GOT3 (cell line): Measurements from ENCODE around the gene TADA3.

ENCODE experiments used
- DNase-seq: peaks from one replicate; lab custom pipeline; 2025; ENCODE audit warnings: mixed read lengths; lab: John Stamatoyannopoulos, UW

The TADA3 gene

DNA sequence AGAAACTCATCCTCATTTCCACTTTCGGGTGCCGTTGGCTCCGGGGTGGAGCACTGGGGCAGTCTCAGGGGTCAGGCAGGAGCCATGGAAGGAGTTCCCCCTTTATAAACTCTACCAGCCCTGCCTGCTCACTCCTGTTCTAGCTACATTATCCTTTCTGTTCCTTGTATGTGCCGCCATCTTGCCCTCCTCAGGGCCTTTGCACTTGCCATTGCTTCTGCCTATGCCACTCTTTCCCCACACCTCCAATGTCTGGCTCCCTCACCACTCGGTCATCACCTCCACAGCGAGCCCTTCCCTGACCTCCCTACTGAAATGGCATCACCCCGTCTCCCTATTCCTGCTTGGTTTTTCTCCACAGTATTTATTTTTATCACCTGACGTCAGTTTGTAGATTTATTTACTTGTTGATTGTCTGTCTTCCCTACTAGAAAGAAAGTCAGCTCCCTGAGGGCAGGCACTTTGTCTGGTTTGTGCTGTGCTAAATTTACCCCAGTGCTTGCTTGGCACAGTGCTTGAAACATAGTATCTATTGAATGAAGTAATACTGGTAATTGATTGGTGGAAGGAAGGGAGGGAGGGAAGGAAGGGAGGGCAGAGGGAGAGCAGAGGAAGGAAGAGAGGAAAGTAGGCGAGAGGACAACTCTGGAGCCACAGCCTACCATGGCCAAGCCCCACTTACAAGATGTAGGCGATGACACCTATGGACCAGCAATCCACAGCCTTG lies 31.3 kb downstream of the TADA3 start:
- DNase-seq = no peak

DNA sequence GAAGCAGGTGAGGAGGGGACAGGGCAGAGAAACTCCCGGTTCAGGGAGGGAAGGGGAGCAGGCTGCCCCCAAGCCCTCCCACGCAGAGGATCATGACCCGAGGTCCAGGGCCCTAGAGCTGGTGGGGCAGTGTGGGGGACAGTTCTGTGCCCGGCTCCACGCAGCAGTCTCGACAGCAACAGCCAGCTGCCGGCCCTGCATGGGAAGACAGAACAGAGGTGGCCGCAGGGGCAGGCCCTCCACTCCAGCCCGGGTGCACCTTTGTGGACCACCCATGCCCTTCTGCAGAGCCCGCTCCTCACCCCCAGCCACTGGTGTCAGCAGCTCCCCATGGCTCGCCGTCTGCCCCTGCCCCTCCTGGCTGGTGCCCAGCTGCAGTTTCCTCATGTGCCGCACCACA lies 34.8 kb downstream of the TADA3 start:
- no peak for DNase-seq

DNA sequence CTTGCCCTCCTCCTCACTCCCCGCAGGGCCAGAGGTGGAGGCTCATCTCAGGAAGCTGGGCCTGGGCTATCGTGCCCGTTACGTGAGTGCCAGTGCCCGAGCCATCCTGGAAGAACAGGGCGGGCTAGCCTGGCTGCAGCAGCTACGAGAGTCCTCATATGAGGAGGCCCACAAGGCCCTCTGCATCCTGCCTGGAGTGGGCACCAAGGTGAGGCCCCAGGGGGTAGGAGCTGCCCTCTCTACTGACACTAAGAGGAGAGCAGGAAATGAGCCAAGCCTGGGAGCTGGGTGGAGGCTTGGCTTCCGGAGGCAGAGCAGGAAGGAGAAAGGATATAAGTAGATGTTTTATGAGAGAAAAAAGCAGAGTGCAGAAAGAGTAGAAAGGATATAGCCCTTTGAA lies 37.6 kb downstream of the TADA3 start:
- no peak for DNase-seq

DNA sequence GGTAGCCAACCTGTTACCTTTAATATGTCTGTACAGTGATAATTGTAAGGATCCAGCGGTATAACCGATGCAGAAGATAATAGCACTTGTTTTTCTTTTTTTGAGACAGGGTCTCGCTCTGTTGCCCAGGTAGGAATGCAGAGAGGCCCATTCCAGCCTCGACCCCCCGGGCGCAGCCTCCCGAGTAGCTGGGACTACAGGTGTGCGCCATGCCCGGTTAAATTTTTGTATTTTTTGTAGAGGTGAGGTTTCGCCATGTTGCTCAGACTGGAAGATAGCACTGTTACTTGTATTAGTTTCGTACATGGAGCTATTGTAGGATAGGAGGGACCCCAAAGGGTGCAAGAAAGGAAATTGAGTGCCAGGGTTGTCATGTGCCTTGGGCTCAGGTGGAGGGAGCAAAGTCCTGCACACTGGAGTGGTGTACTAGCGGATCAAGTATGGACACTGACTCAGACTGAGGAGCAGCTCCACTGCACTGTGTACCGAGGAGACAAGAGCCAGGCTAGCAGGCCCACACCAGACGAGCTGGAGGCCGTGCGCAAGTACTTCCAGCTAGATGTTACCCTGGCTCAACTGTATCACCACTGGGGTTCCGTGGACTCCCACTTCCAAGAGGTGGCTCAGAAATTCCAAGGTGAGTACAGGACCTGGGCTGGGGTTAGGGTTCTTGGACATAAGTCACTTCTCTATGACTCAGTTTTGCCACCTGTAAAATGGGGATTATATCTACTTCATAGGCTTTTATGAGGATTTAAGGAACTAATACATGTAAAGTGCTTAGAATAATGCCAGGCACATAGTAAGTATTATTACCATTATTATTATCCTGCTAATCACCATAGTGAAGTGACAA lies 41.5 kb downstream of the TADA3 start:
- DNase-seq = no peak

DNA sequence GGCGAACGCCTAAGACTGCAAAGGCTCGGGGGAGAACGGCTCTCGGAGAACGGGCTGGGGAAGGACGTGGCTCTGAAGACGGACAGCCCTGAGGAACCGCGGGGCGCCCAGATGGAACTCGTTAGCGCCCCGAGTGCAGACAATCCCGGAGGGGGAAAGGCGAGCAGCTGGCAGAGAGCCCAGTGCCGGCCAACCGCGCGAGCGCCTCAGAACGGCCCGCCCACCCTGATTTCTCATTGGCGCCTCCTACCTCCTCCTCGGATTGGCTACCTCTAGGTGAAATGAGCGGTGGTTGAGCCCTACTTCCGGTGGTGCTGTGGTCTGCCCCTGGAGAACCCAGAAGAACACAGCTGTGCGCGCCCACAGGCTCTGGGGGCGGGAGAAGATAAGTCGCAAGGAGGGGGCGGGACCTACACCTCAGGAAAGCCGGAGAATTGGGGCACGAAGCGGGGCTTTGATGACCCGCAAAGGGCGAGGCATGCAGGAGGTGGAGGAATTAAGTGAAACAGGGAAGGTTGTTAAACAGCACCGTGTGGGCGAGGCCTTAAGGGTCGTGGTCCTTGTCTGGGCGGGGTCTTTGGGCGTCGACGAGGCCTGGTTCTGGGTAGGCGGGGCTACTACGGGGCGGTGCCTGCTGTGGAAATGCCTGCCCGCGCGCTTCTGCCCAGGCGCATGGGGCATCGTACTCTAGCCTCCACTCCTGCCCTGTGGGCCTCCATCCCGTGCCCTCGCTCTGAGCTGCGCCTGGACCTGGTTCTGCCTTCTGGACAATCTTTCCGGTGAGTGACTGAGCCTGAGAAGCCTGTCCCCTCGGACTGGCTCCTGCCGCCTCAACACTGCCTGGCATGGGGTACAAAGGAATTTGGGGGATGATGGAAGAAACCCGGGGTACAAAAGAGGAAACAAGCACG lies 42.4 kb downstream of the TADA3 start, which contains the start of gene OGG1:
TSS of gene OGG1 (plus strand) at position 308 of the 911 bp plus-strand sequence. CDS start at position 643, 335 bp downstream.
- DNase-seq = peak; percentile 91

DNA sequence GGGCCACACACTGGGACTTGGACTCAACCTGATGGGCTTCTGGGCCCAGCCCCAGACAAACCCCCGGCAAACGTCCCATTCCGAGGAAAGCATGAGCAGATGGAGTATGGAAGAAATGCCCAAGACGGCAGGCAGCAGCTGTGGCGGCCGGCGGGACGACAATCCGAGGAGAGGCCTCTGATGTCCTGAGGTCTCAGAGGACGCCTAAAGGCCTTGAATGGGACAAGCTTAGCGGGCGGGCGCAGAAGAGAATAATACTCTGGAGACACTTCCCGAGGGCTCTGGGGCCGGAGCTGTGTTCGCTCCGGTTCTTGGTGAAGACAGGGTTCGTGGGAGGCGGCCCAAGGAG lies 43.0 kb downstream of the TADA3 start:
- DNase-seq = no peak

DNA sequence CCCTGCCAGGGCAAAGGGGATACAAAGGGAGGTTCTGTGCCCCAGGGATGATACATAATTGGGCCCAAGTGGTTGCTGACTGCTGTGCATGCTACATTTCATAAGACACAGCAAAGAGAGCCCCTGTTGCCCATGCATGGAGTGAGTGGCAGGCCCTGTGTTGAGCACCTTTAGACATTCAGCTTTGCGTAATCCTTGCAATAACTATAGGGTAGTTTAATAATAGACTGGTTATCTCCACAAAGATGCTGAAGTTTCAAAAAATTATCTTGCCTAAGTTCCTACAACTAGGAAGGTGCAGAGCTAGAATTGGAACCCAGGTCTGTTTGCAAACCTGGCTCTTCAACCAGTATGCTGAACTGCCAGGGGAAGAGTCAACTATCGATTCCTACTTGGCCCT lies 44.2 kb downstream of the TADA3 start:
- DNase-seq = no peak

DNA sequence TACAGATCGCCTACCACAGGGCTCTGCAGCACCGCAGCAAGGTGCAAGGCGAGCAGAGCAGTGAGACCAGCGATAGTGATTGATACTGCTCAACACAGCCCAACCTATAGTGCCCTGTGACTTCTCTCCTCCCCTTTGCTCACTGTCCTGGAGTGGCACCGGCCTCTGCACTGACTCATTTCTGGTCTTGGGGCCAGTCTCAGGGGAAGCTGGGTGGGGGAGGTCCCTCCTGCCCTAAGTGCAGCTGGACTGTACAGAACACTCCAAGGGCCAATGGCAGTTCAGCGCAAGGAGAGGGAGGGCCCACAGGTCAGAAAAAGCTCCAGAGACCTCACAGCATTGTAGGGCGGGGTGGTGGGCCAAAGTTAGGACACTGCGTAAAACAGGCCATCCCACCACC lies 45.0 kb downstream of the TADA3 start:
- DNase-seq = no peak

DNA sequence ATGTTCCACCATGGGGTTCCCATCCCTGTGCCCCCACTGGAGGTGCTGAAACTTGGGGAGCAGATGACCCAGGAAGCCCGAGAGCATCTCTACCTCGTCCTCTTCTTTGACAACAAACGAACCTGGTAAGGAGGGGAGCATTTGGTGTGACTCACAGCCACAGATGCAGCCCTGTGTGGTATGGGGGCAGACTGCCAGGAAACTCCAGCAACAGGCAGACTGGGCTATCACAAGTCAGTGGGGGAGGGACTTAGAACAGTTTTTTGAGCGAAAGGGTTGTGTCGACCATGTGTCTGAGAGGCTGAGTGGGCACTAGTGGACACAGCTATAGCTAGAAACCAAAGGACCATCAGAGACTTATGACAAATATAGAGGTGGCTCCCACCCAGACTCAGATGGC lies 45.9 kb downstream of the TADA3 start:
- no peak for DNase-seq

DNA sequence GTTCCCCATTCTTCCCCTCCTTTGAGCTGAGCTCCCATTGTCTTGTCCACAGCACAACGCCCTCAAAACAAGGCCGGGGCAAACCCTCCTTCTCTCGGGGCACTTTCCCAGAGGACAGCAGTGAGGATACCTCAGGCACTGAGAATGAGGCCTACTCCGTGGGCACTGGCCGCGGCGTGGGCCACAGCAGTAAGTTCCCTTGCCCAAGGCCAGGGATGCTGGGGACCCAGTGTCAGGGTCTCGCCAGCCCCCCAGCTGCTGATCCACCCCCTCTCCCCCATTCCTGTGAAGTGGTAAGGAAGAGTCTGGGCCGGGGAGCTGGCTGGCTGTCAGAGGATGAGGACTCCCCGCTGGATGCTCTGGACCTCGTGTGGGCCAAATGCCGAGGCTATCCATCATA lies 46.8 kb downstream of the TADA3 start:
- DNase-seq = no peak

DNA sequence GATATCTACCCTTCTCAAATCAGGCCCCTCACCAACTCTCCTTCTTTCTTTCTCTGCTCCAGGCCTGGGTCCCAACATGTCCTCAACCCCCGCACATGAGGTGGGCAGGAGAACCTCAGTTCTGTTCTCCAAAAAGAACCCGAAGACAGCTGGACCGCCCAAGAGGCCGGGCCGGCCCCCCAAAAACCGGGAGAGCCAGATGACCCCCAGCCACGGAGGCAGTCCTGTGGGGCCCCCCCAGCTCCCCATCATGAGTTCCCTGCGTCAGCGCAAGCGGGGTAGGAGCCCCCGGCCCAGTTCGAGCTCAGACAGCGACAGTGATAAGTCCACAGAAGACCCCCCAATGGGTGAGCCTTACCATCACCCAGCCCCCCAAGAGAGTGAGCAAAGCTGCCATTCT lies 48.1 kb downstream of the TADA3 start:
- no peak for DNase-seq

DNA sequence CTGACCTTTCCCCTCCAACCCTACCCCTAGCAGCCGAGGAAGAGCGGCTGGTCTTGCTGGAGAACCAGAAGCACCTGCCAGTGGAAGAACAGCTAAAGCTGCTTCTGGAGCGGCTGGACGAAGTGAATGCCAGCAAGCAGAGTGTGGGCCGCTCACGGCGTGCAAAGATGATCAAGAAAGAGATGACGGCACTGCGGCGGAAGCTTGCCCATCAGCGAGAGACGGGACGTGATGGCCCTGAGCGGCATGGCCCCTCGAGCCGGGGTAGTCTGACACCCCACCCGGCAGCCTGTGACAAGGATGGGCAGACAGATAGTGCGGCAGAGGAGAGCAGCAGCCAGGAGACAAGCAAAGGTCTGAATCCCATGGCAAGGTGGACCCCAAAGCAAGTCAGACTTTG lies 48.7 kb downstream of the TADA3 start:
- no peak for DNase-seq

DNA sequence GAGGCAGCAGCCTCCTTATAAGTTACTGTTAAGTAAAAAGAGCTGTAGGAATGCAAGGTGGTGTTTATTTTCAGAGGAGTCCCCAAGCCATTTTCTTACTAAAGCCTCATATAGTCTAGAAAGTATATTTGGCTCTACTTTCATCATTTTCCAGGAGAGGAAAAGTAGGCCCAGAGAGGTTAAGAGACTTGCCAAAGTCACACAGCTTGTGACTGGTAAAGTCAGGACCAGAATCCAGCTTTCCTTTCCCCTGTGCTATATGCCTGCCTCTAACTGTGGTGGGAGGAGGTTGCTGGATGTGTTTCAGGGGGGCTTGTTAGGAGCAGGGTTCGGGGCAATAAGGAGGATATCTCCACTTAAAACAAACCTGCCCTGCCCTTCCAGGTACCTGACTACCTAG lies 49.7 kb downstream of the TADA3 start:
- no peak for DNase-seq

DNA sequence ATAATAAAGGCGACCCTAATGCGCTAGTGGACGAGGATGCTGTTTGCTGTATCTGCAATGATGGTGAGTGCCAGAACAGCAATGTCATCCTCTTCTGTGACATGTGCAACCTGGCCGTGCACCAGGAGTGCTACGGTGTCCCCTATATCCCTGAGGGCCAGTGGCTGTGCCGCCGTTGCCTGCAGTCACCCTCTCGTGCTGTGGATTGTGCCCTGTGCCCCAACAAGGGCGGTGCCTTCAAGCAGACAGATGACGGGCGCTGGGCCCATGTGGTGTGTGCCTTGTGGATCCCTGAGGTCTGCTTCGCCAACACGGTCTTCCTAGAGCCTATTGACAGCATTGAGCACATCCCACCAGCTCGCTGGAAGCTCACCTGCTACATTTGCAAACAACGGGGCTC lies 53.1 kb downstream of the TADA3 start:
- DNase-seq = no peak

DNA sequence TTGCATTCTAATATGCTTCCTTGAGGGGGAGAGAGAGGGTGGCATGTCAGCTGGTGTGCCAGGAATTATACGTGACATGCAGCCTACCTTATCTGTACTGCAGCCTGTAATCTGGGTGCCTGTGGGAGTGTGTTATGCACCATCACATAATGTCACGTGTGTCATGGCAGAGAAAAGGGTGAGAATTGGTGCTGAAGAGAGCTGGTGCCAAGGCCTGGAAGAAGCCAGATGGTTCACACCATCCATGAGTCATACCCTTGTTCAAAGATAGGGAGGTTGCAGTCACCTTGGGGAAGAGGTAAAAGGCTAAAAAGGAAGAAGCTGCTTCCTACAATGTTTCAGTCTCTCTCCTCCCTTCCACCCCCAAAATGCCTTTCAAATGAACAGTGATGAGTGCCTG lies 55.4 kb downstream of the TADA3 start:
- no peak for DNase-seq

DNA sequence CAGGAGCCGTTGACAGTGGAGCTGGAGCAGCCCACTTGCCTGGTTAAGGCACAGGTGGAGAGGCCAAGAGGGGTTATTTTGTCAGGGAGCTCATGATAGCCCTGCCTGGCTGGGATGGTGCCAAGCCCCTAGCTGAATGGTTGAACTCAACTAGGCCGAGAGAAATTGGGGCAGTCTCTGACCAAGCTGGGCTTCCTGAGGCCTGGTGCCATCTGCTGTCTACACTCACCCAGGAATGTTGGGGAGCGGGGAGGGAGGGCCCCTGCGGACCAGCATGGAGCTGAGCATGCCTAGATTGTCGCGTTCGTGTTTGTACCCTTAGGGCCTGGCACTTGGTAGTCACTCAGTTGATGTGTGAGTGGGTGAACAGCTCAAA lies 59.5 kb downstream of the TADA3 start:
- DNase-seq = no peak

DNA sequence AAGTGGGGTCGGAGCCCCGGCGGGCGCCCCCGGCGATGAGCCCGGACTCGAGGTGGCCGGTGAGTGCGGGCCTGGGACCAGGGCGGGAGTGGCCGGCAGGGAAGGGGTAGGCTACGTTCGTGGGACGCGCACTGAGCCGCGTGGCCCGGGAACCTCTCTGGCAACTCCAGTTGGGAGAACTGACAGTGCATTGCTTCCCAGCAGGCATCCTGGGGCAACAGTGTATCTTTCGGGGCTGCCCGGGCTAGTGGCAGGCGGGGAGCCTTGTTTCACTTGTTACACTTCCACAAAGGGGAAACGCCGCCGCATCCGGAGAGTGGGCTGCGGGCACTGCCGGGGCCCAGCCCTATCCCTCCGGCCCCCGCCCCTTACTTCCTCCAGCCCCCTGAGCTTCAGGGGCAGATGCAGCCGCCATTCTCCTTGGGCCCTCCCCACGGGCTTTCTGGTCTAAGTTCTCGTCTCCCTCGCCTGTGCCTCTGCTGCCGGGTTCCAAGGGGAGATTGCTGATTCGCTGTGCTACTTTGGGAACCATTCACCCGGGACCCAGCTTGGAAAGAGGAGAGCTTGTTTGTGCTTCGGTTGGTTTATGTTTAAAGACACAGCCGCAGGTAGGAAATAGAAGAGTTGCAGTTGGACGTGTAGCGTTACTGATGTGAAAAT lies 60.1 kb downstream of the TADA3 start:
- DNase-seq = no peak

DNA sequence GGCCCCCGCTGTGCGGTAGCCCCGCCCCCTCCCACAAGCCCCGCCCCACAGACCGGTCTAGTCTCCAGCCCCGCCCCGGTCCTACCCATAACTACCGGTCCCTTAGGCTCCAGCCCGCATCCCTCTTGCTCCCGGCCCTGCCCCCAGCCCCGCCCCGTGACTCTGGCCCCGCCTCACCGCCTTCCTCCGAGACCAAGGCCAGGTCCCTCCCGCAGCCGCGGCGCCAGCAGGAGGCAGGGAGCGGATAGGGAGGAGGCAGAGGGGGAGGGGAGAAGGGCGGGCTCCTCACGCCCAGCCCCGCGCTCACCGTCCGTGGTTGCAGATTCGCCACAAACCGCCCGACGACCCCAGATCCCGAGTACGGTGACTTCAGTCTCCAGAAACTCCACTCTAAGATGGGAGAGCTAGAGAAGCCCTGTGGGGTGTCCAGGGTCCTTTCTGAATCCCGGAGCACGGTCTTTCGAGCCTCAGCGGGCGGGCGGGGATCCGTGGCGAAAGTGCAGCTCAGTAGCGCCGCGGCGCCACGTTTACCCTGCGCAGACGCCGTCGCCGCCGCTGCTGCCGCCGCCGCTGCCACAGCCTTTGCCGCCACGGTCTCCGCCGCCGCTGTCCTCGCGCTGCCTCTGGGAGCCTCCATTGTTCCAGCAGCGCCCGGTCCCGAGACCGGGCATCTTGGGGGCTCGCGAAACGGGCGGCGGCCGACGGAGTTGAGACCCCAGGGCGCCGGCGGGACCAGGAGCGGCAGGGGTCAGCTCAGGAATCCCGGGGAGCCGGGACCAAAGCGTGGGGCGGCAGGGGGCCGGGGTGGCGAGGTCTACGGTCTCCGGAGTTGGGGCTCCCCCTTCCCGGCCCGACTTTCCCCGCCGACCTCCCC lies 60.8 kb downstream of the TADA3 start, which contains the start of gene BRPF1:
TSS of gene BRPF1 (plus strand) at position 530 of the 874 bp plus-strand sequence. CDS start 2,406 bp downstream, outside the sequence.
- DNase-seq = peak; percentile 96

DNA sequence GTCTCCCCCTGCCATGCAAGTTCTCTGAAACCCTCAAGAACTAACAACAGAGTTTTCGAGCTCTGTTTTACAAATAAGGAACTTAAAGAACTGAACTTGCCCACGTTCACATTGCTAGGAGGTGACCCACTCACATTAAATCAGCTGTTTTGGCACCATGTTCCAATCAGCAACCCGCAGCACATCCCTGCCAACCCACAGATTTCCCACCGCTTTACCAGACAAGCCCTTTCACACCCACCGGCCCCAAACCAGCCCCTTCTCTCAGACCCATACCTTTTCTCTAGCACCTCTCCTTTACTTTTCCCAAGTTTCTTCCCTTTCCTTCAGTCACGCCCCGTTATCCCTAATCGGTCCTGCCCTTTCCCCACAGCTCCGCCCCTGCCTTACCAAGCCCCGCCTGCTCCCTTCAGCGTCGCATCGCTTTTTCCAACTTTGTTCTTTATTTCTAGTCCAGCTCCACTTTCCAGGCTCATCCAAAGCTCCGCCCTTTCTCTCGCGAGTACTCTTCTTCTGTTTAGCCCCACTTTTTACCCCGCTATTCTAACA lies 61.5 kb downstream of the TADA3 start:
- DNase-seq = no peak
